ENCODE data around the gene BEX2.
"Not testable (repeated sequence)": the region's sequence is repeated elsewhere in the genome, so short reads cannot be mapped to it uniquely, and the experiment has no call there.

The BEX2 gene

GRCh38 chrX:103310555-103311398 lies at the start of gene BEX2:
BEX2 (minus strand) TSS chrX:103310990; CDS start chrX:103309976, 1,014 bp downstream.
- TF ChIP-seq, protein P1, sequence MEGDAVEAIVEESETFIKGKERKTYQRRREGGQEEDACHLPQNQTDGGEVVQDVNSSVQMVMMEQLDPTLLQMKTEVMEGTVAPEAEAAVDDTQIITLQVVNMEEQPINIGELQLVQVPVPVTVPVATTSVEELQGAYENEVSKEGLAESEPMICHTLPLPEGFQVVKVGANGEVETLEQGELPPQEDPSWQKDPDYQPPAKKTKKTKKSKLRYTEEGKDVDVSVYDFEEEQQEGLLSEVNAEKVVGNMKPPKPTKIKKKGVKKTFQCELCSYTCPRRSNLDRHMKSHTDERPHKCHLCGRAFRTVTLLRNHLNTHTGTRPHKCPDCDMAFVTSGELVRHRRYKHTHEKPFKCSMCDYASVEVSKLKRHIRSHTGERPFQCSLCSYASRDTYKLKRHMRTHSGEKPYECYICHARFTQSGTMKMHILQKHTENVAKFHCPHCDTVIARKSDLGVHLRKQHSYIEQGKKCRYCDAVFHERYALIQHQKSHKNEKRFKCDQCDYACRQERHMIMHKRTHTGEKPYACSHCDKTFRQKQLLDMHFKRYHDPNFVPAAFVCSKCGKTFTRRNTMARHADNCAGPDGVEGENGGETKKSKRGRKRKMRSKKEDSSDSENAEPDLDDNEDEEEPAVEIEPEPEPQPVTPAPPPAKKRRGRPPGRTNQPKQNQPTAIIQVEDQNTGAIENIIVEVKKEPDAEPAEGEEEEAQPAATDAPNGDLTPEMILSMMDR (IDR thresholded peaks at IDR 0.05; ENCODE audit: low read depth, low read length, missing control alignments): no peak
- DNase-seq (ENCODE audit: low read depth): peak; percentile 19
- H3K4me3 ChIP-seq (ENCODE audit: low read depth, low read length): peak within 1 kb of the TSS; percentile 52

DNA sequence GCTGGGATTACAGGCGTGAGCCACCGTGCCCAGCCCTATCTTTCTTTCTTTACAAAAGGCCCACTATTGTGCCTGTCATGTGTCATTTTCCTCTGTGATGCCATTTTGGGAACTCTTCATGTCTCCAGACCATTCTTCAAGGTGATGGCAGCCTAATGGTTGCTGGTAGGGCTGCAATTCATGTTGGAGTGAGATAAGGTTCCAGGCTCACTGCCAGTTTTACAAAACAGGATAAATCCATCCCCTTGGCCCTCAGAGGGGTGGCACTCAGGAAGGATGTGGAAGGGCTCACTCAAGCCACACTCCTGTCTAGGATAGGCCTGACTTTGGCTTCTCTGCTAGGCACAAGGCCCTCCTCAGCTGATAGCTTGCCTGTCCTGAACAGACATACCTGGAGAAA lies 49.3 kb upstream of the BEX2 start:
- no peak for DNase-seq (ENCODE audit: low read depth)
- no peak overlapping the region for H3K4me3 ChIP-seq (ENCODE audit: low read depth, low read length)
- TF ChIP-seq, protein P1 (IDR thresholded peaks at IDR 0.05; ENCODE audit: low read depth, low read length, missing control alignments): no peak

- not testable (repeated sequence) for DNase-seq (ENCODE audit: low read depth)
Observed at GRCh38 chrX:103359605-103360004, 48.8 kb upstream of the BEX2 start.

GRCh38 chrX:103357871-103358270 lies 47.1 kb upstream of the BEX2 start:
- H3K4me3 ChIP-seq (ENCODE audit: low read depth, low read length): no peak overlapping the region
- TF ChIP-seq, protein P1 (IDR thresholded peaks at IDR 0.05; ENCODE audit: low read depth, low read length, missing control alignments): no peak

More at GRCh38 chrX:103359605-103360004, 48.8 kb upstream of the BEX2 start:
- not testable (repeated sequence) for H3K4me3 ChIP-seq (ENCODE audit: low read depth, low read length)

GRCh38 chrX:103356858-103357257 lies 46.1 kb upstream of the BEX2 start:
- peak overlapping the region; percentile 75 for H3K4me3 ChIP-seq (ENCODE audit: low read depth, low read length)
- TF ChIP-seq, protein P1 (IDR thresholded peaks at IDR 0.05; ENCODE audit: low read depth, low read length, missing control alignments): no peak
- DNase-seq (ENCODE audit: low read depth): no peak

More at GRCh38 chrX:103357871-103358270, 47.1 kb upstream of the BEX2 start:
- no peak for DNase-seq (ENCODE audit: low read depth)

GRCh38 chrX:103356130-103356798 lies 45.5 kb upstream of the BEX2 start, which contains the start of gene TCEAL9:
TCEAL9 (plus strand) TSS chrX:103356506; CDS start chrX:103357685, 1,179 bp downstream.
- DNase-seq (ENCODE audit: low read depth): peak; percentile 1
- TF ChIP-seq, protein P1 (IDR thresholded peaks at IDR 0.05; ENCODE audit: low read depth, low read length, missing control alignments): no peak
- peak within 1 kb of the TSS; percentile 75 for H3K4me3 ChIP-seq (ENCODE audit: low read depth, low read length)

- no peak overlapping the region for H3K4me3 ChIP-seq (ENCODE audit: low read depth, low read length)
Observed at GRCh38 chrX:103347682-103348397, 37.0 kb upstream of the BEX2 start.

More at GRCh38 chrX:103347682-103348397, 37.0 kb upstream of the BEX2 start:
- no peak for DNase-seq (ENCODE audit: low read depth)
- TF ChIP-seq, protein P1 (IDR thresholded peaks at IDR 0.05; ENCODE audit: low read depth, low read length, missing control alignments): no peak
